Measurements from ENCODE around the gene TMEM39B.

The TMEM39B gene

GRCh38 chr1:32072622-32073298 lies at the start of gene TMEM39B:
Gene TMEM39B, plus strand, starts transcription at chr1:32072939. Its CDS starts 109 bp downstream, at chr1:32073048.
- TF ChIP-seq CTCF (IDR thresholded peaks at IDR 0.05; ENCODE audit: low read length, missing control alignments) = no peak
- peak; percentile 96 for DNase-seq (ENCODE audit: low read depth)
- peak within 1 kb of the TSS; percentile 84 for H3K4me3 ChIP-seq (replicated peaks; ENCODE audit: low read depth, low read length)

- DNase-seq (ENCODE audit: low read depth) = peak; percentile 60
- no peak overlapping the region for H3K4me3 ChIP-seq (replicated peaks; ENCODE audit: low read depth, low read length)
- TF ChIP-seq CTCF (IDR thresholded peaks at IDR 0.05; ENCODE audit: low read length, missing control alignments) = no peak
Observed at GRCh38 chr1:32023351-32023750, 49.4 kb upstream of the TMEM39B start.

- no peak for DNase-seq (ENCODE audit: low read depth)
- no peak overlapping the region for H3K4me3 ChIP-seq (replicated peaks; ENCODE audit: low read depth, low read length)
- TF ChIP-seq CTCF (IDR thresholded peaks at IDR 0.05; ENCODE audit: low read length, missing control alignments) = no peak
Observed at GRCh38 chr1:32025515-32025914, 47.2 kb upstream of the TMEM39B start.

- H3K4me3 ChIP-seq (replicated peaks; ENCODE audit: low read depth, low read length) = no peak overlapping the region
- no peak for TF ChIP-seq CTCF (IDR thresholded peaks at IDR 0.05; ENCODE audit: low read length, missing control alignments)
- DNase-seq (ENCODE audit: low read depth) = no peak
Observed at GRCh38 chr1:32028746-32029145, 44.0 kb upstream of the TMEM39B start.

GRCh38 chr1:32031578-32032274 lies 41.0 kb upstream of the TMEM39B start:
- TF ChIP-seq CTCF (IDR thresholded peaks at IDR 0.05; ENCODE audit: low read length, missing control alignments) = no peak
- DNase-seq (ENCODE audit: low read depth) = peak; percentile 47
- no peak overlapping the region for H3K4me3 ChIP-seq (replicated peaks; ENCODE audit: low read depth, low read length)

- TF ChIP-seq CTCF (IDR thresholded peaks at IDR 0.05; ENCODE audit: low read length, missing control alignments) = no peak
- DNase-seq (ENCODE audit: low read depth) = no peak
- no peak overlapping the region for H3K4me3 ChIP-seq (replicated peaks; ENCODE audit: low read depth, low read length)
Observed at GRCh38 chr1:32032275-32032615, 40.5 kb upstream of the TMEM39B start.

GRCh38 chr1:32035119-32035518 lies 37.6 kb upstream of the TMEM39B start:
- H3K4me3 ChIP-seq (replicated peaks; ENCODE audit: low read depth, low read length) = no peak overlapping the region
- no peak for DNase-seq (ENCODE audit: low read depth)
- TF ChIP-seq CTCF (IDR thresholded peaks at IDR 0.05; ENCODE audit: low read length, missing control alignments) = no peak
